GM18520 (cell line): Measurements from ENCODE around the gene AFAP1.

Experiments used
- ATAC-seq: cut with Tn5 transposase; IDR thresholded peaks from one replicate; pipeline ENCODE4 v1.9.1; 2021; ENCODE audit not compliant: unreplicated experiment

Gene AFAP1

DNA sequence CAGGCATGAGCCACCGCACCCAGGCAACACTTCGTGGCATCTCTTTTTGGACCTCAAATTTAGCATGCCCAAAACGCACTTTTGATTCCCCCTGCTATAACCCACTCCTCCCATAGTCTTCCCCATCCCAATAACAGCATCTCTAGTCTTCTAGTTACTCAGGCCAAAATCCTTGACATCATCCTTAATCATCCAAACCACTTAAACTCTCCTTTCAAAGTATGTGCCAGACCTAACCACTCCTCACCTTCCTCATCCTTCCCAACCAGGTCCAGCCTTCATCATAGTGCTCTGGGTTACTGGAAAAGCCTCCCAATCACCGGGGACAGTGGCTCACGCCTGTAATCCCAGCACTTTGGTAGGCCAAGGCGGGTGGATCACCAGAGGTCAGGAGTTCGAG is 41.9 kb downstream of the AFAP1 start:
- no peak for ATAC-seq

DNA sequence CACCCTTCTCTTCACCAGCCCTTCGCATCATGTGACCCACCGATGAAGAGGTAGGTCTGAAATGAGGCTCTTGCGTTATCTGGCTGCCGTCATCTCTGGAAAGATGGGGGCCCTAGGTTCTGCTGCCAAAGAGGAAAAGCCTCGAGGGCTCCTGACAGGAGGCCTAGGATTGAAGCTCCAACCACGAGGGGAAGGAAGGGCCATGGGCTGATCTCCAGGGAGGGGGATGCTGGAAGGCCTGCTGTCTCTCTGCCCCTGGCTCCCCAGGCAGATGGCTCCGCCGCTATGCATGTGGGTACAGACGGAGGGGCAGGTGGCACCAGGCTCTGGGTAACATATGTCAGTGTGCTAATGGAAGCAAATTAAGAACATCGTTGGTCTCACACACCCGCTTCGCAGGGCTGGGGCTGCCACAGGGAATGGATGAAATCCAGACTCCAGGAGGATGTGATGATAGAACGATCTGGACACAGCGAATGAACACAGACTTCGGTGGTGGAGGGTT is 44.9 kb downstream of the AFAP1 start:
- no peak for ATAC-seq

DNA sequence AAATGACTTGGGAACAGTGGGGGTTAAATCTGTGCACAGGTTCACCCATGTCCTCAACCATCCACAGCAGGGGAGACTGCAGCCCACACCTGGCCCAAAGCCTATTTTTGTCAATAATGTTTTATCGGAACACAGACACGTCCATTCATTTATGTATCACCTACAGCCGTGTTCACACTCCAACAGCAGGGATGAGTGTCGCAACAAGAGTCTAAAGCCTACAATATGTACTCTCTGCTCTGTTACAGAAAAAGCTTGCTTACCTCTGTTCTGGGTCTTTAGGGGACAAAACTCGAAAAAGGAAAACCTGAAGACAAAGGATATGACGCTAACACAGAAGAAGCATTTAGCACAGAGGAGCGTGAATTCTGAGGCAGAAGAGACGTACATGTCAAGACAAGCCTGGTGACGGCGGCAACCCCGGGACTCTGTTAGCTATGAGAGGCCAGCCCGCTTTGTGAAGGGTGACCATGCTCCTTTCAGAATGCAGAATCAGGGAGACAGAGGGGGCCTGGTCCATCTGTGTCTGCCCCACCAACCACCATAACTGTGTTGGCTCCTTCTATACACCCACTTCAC is 45.5 kb downstream of the AFAP1 start:
- no peak for ATAC-seq

DNA sequence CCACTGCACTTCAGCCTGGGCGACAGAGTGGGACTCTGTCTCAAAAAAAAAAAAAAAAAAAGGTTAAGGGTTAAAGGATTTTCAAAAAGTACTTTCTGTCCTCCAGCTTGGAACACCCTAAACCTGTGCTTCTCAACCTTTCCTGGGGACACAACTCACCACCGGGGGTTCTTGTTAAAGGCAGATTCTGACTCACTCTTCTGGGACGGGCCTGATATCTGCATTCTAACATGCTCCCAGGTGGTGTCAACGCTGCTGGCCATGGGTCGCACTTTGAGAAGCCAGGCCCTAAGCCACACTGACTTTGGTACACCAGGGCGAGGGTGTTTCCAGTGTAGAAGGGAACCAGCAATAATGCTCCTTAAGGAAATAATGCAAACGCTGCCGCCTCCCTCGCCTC is 46.1 kb downstream of the AFAP1 start:
- no peak for ATAC-seq

DNA sequence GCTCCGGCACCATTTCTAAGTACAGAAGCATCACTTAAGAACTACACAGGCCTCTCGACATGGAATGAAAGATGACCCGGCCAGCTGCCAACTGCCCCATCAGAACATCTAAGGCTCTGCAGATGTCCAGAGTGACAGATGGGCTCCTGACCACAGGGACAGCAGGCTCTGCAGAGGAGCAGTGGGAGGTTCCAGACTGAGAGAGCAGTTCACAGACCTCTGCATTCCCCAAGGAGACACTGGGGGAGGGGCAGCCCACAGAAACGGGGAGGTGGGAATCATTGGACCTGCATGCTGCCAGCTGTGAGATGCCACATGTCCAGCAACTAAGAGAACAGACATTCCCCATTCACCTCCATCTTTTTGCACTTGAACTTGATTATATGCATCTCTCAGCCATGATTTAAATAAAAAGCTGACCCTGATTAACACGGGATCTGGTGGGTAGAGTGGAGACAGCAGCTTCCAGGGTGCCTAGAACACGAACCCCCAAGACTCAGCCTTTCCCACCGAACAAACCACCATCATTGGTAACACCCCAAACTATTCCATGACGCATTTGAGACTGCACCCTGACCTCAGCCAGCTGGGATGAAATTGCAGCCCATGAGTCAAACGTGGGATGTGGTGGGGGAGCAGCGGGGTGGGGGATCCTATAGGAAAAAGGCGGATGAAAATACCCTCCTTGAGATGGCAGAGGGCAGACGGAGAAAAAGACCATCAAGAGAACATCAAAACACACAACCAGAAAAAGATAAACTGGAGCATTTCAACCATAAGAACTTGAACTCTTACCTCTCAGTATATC is 47.2 kb downstream of the AFAP1 start:
- ATAC-seq: no peak

DNA sequence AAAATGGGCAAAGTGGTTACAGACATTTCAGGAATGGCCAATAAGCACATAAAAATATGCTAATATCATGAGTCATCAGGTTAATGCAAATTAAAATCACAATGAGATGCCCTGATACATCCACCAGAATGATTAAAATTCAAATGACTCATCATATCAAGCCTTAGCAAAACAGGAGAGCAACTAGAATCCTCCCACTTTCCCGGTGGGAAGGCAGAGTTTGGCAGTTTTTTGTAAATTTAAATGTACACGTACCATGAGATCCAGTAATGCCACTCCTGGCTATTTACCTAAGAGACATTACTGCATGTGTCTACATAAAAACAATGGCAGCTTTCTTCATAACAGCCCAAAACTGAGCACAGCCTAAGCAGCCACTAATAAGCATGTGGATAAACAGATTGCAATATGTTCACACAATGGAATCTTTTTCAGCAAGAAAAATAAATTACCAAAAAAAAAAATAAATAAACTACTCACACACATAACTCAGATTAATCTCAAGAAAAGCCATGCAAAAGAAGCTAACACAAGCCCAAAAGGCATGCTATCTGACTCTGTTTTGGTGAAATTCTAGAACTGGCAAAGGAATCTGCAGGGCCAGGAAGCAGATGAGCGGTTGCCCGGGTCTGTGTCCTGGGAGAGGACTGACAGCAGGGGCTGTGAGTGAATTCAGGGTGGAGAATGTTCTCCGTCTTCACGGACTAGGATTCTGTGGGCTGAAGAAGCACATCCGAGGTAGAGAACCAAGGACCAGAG is 48.8 kb downstream of the AFAP1 start:
- ATAC-seq: no peak

DNA sequence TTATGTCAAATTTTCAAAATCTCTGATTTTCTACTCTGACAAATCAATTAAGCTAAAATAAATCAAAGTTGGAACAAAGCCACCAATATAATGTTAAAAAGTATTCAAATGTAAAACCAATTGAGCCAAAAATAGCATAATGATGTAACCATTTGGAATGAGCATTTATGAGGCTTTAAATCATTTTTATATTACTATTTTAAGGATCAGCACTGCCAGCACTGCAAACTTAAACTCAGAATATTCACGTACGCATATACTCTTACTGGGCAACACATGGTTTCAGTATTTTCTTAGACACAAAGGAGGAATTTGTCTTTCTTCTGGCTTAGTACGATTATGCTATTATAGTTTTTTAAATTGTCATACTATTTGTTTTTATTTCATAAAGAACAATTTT is 52.2 kb downstream of the AFAP1 start:
- ATAC-seq: no peak

DNA sequence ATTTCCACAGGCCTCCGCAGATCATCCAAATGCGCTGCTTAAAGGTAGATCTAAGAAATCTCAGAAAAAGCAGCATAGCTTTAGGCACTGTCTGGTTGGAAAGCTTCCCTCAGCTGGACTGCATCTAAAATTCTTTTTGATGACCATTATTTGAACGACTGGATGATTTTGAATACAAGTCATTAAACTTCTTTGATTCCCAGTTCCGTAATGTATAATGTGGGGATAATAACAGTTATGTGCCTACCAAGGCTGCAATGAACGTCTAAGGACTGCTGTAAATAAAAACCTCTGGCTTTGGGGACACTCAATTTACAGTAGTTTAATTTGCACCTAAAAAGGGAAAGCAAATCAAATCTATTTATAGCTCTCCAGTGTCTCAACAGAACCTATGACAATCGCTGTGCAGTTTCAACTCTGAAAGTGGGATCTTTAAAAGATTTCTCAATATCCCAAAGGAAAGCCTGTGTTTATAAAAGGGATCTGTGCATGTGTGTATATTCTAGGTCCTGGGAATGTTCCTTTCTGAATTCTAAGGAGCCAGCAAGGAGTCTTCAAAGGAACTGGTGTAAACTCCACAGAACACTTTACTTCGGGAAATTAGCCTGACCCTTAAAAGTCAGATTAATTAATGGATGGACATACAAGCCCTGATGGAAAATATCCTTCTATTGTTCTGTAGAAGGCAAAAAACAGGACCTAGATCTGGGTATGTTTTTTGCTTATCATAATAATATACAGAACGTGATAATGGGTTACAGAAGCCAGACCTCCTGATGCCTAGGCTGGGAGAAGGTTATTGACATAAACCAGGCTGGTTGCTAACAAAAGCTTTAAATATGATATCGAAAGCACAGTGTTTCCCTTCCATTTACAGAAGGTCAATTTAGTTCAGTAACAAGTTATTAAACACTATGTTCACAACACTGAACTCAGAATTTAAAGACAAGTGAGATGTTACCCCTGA is 53.4 kb downstream of the AFAP1 start:
- no peak for ATAC-seq

DNA sequence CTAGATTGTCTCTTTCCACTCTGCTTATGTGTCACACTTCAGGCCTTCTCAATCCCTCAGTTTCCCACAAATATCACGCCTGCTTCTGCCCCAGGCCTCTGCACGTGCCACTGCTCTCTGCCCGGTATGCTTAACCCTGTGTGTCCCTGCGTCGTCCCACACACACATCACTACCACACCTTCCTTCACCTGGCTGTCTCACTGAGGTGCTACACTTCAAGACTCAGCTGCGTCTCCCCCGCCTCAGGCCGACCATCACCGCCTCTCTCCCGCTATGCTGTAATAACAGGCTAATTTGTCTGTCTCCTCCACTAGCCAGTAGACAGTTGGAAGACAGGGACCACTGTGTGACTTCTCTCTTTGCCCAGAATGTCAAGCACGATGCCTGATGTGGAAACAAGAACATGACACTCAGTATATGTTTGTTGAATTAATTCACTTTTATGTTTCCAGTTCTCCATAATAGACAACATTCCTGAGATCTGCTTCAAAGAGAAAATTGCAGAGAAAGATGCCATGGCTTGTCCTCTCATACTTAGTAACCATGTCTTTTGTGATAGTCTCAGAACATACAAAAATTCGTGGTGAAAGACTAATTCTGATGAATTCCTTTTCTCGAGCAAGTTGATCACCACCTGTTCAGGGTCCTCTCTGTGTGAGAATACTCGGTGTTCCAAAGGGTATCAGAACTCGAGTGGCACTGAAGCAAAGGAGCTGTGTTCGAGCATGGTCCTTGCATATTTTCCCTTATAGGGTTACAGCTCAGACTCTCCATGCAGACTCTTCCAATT is 54.2 kb downstream of the AFAP1 start:
- ATAC-seq: no peak

DNA sequence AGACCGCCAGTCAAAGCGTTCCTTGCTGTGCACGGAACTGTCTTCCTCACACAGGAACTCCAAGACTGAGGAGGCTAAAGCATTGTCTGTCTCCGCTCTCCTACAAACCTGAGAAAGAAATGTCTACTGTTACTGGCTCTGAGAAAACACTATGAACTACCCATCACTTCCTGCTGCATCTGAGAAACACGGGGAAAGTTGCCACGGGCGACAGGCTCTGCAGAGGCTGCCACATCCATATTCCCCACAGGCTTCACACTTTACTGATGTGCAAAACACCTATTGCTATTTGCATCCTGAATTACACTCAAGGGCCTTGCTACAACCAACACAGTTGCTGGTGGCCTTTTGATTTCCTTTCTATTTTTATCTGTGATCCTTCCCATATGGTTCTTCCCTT is 59.0 kb downstream of the AFAP1 start:
- no peak for ATAC-seq

DNA sequence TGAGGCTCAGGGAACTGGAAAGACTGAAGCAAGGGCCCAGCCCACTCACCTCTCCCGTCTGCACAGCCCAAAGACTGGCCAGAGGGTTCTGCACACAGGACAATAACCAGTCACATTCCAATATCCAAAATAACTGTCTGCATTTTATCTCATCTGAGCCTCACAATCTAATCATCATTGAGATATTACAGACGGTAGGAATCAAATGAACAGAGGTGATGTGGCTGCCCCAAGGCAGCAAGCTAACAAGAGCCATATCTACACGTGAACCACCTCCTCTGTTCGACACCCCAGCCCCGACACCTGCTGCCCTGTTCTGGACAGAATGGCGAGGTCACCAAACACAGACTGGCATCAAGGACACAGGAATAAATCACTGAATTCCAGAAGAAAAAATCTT is 60.5 kb downstream of the AFAP1 start:
- no peak for ATAC-seq

DNA sequence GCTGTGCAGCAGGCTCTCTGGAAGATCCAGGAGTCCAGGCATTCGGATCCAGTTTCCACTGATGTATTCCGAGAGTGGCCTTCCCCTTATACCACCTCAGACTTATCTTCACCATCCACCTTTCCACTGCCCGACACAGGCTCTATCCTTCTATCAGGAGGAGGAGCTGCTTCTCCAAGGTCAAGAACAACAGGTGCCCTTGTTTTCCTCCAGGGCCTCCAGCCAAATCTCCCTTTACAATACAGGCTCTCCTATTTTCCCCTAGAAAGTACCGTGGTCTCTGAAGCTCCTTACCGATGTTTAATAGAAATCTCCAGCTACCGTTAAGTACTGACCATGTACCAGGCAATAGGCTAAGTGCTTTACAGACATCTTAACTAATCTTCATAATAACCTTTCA is 61.3 kb downstream of the AFAP1 start:
- ATAC-seq: no peak

DNA sequence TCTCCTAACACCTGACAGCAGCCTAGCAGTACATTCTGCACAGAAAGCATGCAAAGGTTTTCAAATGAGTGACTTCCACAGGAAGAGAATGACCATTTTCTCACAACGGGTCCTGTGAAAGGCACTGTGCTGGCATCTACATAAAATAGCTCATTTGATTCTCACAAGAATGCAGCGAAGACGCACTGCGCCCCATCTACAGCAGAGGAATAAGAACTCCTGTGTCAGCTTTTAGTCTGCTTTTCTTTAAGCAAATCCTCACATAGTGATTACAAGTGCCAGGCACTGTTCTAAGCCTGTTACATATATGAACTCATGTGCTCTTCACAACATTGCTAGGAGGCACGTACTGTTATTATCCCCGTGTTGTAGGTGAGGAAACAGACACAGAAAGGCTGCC is 62.5 kb downstream of the AFAP1 start:
- no peak for ATAC-seq

DNA sequence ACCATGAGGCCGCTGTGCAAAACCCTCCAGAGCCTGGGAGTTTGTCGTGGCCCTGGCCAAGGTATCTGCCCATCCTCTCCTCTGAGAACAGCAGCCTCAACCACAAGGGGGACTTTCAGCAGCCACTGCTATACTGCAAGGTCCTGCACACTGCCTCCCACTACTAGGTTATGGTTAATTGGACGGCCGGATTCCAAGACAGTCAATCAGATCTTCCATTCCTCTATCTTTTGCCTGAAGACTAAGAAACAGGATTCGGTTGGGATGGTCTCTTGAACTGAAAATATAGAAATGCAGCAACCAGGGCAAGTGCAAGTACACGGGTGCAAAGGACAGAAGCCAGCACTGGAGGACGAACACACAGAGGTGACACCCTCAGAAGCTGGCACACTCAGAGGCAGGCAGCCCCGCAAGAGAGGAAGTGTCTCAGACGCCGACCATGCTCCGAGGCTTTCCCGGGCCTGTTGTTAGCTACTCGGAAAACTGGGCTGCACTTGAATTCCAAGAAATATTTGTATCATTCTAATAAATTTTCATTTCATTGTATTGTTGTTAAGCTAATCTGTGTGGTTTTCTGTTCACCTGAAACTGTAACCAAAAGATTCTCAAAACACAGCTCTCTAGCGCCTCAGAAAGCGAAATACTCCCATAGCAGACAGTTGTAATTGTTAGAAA is 63.3 kb downstream of the AFAP1 start:
- no peak for ATAC-seq

DNA sequence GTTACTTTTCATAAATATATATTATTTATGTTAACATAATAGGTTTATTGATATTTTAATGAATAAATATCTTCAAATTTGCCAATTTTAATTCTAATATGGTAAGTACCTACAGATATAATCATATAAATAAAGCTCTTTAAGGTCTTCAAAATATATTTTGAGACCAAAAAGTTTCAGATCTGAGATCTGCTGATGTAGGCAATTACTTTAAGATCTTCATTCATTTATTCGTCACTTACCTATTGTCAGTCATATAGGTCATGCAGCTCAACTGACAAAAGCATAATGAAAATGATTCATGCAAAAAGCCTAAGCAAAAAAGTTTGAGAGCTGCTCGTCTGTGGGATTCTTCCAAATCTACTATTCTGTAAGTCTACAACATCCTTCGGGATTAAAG is 64.8 kb downstream of the AFAP1 start:
- no peak for ATAC-seq

DNA sequence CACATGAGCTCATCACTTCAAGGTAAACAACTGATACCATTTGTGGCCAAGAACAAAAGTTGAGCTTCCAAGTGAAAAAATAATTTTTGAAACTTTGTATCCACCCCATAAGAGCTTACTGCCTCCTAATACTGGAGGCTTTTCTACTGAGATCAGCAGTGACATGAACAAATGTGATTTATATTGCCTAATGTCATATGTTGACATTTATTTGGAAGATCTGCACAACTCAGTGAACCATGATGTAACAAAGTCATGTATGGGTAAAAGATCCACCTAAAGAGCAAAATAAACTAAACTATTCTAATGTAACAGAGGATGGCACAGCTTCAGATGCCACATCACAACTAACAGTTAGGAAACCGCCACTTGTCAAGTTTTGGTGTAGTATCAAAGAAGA is 65.8 kb downstream of the AFAP1 start:
- no peak for ATAC-seq

DNA sequence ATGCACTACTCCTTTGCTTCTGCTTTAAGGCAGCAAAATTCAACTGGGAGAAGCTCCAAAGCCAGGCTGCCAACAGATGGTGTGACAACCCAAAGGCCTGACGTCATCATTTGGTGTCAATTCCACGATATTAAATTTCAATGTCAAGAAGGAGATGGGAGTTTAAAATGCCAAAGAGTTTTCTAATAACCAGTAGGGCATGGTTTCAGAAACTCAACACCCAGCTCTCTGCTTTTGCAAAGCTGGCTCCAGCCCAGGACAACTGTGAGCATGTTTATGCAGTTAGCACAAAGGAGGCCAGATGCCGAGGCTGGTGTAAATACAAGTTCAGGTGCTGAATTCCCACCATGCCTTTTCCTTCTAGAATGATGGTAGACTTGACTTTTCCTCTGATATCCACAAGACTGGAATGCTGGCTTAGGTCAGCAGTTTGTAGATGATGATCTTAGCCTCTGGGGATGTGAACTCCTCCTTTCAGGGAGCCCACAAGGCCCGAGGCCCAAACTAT is 67.3 kb downstream of the AFAP1 start:
- no peak for ATAC-seq

DNA sequence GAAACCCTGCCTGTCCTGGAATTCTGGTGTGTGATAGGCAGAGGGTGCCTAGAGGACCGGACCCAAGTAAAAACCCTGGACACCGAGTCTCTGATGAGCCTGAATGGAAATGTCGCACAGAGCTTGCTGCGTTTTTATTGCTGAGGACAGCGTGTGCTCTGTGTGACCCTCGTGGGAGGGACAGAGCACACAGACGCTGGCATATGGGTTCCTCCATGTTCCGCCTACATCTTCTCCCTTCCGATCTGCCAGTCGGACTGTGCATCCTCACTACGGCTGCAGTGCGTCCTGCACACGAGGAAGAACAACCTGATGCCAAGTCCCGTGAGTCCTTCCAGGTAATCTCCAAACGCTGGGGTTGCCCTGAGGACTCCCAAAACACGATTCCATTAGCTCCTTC is 68.3 kb downstream of the AFAP1 start:
- ATAC-seq: no peak

DNA sequence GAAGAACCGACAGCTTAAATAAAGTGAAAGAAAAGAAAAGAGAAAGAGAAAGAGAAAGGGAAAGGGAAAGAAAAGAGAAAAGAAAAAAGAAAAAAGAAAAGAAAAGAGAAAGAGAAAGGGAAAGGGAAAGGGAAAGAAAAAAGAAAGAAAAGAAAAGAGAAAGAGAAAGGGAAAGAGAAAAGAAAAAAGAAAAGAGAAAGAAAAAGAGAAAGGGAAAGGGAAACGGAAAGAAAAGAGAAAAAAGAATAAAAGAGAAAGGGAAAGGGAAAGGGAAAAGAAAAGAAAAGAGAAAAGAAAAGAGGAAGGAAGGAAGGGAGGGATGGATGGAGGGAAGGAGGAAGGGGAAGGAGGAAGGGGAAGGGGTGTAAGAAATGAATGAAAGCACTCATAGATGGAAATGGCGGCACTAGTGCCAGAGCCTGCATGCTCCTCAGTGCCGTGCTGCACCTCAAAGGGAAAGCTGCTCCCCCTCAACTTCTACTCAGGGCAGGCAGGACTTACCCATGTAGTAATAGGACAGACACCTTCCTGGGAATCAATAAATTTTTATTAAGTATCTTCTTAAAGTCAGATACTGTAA is 70.7 kb downstream of the AFAP1 start:
- ATAC-seq: no peak
